ENCODE measurements around the gene ARHGAP6. TPM values are rescaled to one million over a fixed set of nuclear protein-coding genes. Genes with fewer than 3 reads are reported as not detected.

ARHGAP6 gene
- total and polyA plus RNA-seq, 8 donors = 2.2 to 26.4 (median 8.7) TPM

DNA sequence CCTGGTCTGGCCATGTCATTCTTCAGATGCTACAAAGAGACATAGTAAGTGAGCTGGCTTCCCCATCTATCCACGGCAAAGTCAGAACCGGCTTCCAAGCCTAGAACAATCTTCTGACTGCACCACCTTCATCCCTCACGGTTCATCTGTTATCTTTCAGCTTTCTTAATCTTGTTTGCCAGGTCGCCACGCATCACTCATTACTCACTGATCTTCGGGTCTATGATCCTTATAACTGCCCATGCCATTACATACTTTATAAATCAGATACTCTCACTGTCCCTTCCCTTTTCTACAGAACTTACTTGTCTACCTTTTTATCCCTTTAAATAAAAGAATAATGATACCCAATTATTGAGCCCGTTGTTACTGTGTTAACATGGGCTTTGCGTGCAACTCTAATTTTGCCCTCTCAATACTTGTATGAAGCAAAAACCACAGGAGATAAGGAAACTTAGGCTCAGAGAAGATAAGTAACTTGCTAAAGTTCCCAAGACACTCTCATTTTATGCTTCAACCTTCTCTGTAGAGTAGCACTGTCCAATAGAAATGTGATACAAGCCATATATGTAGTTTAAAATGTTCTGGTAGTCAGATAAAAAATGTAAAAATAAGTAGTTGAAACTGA, 200.8 kb downstream of the ARHGAP6 start:
- Histone ChIP-seq H3K4me1 (no peaks in the 10 kb centered on the region), H3K4me3 (no peak overlapping the region), H3K27me3 (peaks cover 0 to 3% (median 0%) of the 10 kb centered on the region in 3 donors), H3K9me3 (no peaks in the 10 kb centered on the region), H3K36me3 (no peaks in the 10 kb centered on the region), H3K27ac (no peak overlapping the region)
- intact Hi-C loops (cut with DNase I; ENCODE audit: low total_unique reads) = no loop called here
- no peak for TF ChIP-seq POLR2AphosphoS5 (IDR thresholded peaks at IDR 0.05)
- TF ChIP-seq, protein P1, sequence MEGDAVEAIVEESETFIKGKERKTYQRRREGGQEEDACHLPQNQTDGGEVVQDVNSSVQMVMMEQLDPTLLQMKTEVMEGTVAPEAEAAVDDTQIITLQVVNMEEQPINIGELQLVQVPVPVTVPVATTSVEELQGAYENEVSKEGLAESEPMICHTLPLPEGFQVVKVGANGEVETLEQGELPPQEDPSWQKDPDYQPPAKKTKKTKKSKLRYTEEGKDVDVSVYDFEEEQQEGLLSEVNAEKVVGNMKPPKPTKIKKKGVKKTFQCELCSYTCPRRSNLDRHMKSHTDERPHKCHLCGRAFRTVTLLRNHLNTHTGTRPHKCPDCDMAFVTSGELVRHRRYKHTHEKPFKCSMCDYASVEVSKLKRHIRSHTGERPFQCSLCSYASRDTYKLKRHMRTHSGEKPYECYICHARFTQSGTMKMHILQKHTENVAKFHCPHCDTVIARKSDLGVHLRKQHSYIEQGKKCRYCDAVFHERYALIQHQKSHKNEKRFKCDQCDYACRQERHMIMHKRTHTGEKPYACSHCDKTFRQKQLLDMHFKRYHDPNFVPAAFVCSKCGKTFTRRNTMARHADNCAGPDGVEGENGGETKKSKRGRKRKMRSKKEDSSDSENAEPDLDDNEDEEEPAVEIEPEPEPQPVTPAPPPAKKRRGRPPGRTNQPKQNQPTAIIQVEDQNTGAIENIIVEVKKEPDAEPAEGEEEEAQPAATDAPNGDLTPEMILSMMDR (IDR thresholded peaks at IDR 0.05) = no peak
- no peak for TF ChIP-seq POLR2A (IDR thresholded peaks at IDR 0.05)
- TF ChIP-seq EP300 (IDR thresholded peaks at IDR 0.05) = no peak
- WGBS, 5 donors = 65 to 77% (median 73%) methylated on average over 8 of the region's 8 CpGs
- no peak for DNase-seq

DNA sequence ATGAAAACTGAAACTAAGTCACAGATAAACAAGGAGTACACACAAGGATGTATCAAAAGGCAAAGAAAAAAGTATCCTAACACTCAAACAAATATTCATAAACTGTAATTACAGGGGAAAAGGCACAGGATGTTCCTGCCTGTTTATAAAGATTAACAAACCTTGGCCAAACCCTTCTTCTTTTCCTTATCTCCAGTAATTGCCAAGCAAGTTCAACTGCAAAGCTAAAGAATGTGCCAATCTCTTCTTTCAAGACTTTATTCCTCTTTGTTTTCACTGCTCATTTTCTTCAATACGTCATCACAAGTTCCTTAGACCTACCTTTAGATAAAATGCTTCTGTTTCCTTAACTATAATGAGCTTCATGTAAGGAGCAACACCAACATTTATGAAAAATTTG, 201.3 kb downstream of the ARHGAP6 start:
- H3K27me3 ChIP-seq = peaks cover 0 to 3% (median 0%) of the 10 kb centered on the region in 3 donors
- 30 to 70% (median 43%) methylated on average over 1 of the region's 1 CpG for WGBS, 5 donors
- no peak for DNase-seq
- TF ChIP-seq EP300 (IDR thresholded peaks at IDR 0.05) = no peak
- TF ChIP-seq, protein P1 (IDR thresholded peaks at IDR 0.05) = no peak
- no peak overlapping the region for H3K27ac ChIP-seq
- H3K4me1 ChIP-seq = no peaks in the 10 kb centered on the region
- H3K4me3 ChIP-seq = no peak overlapping the region
- no peaks in the 10 kb centered on the region for H3K36me3 ChIP-seq
- H3K9me3 ChIP-seq = no peaks in the 10 kb centered on the region
- intact Hi-C loops (cut with DNase I; ENCODE audit: low total_unique reads) = no loop called here

DNA sequence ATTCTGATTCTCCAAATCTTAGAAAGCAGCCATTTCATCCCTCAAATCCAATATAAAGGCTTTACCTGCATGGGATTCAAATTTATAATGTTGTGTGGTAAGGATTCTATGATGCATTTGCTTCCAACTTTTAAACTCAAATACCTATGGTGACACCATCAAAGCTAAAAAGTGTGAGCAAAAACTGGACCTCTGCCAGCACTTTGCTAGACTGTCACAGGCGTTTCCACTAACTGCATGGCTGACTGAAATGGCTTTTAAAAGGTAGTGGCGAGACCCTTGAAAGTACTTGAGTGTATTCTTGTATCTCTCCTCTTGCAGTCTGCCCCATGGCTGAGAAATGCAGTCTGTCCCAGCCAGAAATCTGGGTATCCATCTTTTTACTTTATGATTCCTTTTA, 203.1 kb downstream of the ARHGAP6 start:
- no peak for TF ChIP-seq POLR2AphosphoS5 (IDR thresholded peaks at IDR 0.05)
- TF ChIP-seq, protein P1 (IDR thresholded peaks at IDR 0.05) = no peak
- H3K4me3 ChIP-seq = no peak overlapping the region
- H3K4me1 ChIP-seq = no peaks in the 10 kb centered on the region
- no peaks in the 10 kb centered on the region for H3K36me3 ChIP-seq
- 40 to 68% (median 51%) methylated on average over 2 of the region's 2 CpGs for WGBS, 5 donors
- H3K9me3 ChIP-seq = no peaks in the 10 kb centered on the region
- H3K27ac ChIP-seq = no peak overlapping the region
- intact Hi-C loops (cut with DNase I; ENCODE audit: low total_unique reads) = no loop called here
- no peak for DNase-seq
- peaks cover 0 to 3% (median 0%) of the 10 kb centered on the region in 3 donors for H3K27me3 ChIP-seq

DNA sequence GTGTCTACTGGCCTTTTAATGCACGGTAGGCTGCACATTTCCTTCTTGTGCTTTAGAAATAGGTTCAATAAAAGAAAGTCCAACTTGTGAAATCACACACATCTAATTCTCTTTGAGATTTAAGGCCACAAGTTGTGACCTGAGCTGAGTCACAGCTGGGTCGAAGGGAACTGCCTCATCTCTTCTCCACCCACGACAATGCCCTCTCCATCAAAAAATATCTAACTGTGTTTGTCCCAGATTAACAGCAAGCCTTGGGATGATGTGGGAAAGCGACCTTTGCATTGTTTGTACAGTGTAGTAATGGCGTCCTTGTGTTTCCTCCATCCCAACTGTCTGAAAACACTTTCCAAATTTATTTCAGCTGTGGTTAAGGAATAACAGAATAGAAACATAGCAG, 203.6 kb downstream of the ARHGAP6 start:
- 44 to 62% (median 50%) methylated on average over 5 of the region's 5 CpGs for WGBS, 5 donors

DNA sequence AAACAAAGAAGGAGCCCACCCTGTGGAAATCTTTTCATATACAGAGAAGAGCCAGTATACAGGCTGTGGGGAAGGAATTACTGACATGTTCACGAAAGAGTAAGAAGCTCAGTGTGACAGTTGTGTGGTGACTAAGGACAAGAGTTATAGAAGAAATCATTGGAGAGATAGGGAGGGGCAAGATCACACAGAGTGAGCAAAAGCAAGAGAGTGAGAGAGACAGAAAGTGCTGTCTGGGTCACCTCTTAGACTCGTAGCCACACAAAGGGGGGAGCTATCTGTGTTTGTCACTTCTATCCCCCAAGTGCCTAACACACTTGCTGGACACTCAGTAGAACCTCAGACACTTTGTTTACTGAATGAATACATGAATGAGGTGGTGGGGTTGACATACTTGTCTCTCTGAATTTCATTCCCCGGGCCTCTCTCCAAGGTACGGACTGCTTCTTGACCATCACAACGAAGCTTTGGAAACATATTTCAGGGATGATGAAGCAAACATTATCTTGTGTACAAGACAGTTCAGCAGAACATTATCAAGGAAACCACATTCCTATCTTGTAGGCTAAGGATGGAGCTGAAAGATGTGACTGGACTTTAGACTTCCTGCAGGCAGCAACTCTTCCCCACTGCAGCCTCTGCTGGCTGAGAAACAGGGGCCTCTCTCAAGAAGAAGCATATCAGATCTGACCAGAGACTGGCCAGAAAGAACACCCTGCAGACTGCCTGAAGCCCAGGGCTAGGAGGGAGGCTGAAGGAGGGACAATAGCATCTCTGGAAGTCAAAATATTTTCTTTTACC, 204.3 kb downstream of the ARHGAP6 start:
- Histone ChIP-seq H3K36me3 (no peaks in the 10 kb centered on the region), H3K9me3 (no peaks in the 10 kb centered on the region), H3K4me3 (no peak overlapping the region), H3K27me3 (peaks cover 0 to 3% (median 0%) of the 10 kb centered on the region in 3 donors), H3K4me1 (no peaks in the 10 kb centered on the region), H3K27ac (no peak overlapping the region)
- no peak for DNase-seq
- intact Hi-C loops (cut with DNase I; ENCODE audit: low total_unique reads) = no loop called here
- WGBS, 5 donors = 63 to 81% (median 73%) methylated on average over 4 to 5 of the region's 5 CpGs
- TF ChIP-seq POLR2A (IDR thresholded peaks at IDR 0.05) (no peak), POLR2AphosphoS5 (IDR thresholded peaks at IDR 0.05) (no peak), EP300 (IDR thresholded peaks at IDR 0.05) (no peak)
- TF ChIP-seq, protein P1 (IDR thresholded peaks at IDR 0.05) = no peak

More for the DNA sequence above, 203.6 kb downstream of the ARHGAP6 start:
- no peak for DNase-seq
- intact Hi-C loops (cut with DNase I; ENCODE audit: low total_unique reads) = no loop called here
- no peaks in the 10 kb centered on the region for H3K36me3 ChIP-seq
- H3K4me1 ChIP-seq = no peaks in the 10 kb centered on the region
- peaks cover 0 to 3% (median 0%) of the 10 kb centered on the region in 3 donors for H3K27me3 ChIP-seq
- TF ChIP-seq EP300 (IDR thresholded peaks at IDR 0.05) (no peak), POLR2A (IDR thresholded peaks at IDR 0.05) (no peak)
- H3K27ac ChIP-seq = no peak overlapping the region
- no peak overlapping the region for H3K4me3 ChIP-seq
- H3K9me3 ChIP-seq = no peaks in the 10 kb centered on the region
